CD4-positive, CD25-positive, alpha-beta regulatory T cell (primary cell): ENCODE data around the gene GNG12. TPM values are rescaled to one million over a fixed set of nuclear protein-coding genes. Genes with fewer than 3 reads are reported as not detected.
"Not testable (repeated sequence)": the region's sequence is repeated elsewhere in the genome, so short reads cannot be mapped to it uniquely, and the experiment has no call there.

Source experiments
- ATAC-seq, 2 donors: fragments of 150-1000 bp; cut with Tn5 transposase; one replicate each; pipeline ENCODE4 v1.10.0; 2021; ENCODE audit warnings: low read depth in 2 of 2, moderate number of reproducible peaks in 2 of 2, moderate library complexity in 1 of 2
- DNase-seq, 3 donors: peaks; one replicate each; pipeline versions ENCODE4 v3.0.0 to v3.0.0-alpha.2; 2012 to 2022; ENCODE audit warnings: mixed read lengths in 1 of 3
- H3K27ac ChIP-seq: one replicate; pipeline ENCODE4 v1.7.0; 2013; ENCODE audit warnings: mild to moderate bottlenecking, low read length; ENCODE audit not compliant: insufficient read depth, poor library complexity, severe bottlenecking
- H3K27me3 ChIP-seq: one replicate; pipeline ENCODE4 v1.7.0; 2013; ENCODE audit warnings: low read length; ENCODE audit not compliant: control insufficient read depth, insufficient read depth
- H3K36me3 ChIP-seq: one replicate; pipeline ENCODE4 v1.7.0; 2013; ENCODE audit warnings: mild to moderate bottlenecking, low read length, moderate library complexity; ENCODE audit not compliant: control insufficient read depth, insufficient read depth
- H3K4me1 ChIP-seq: 2 replicates; pipeline ENCODE4 v1.7.0; 2013; ENCODE audit warnings: mild to moderate bottlenecking, low read length; ENCODE audit not compliant: insufficient read depth, control insufficient read depth, poor library complexity, severe bottlenecking
- H3K4me3 ChIP-seq: one replicate; pipeline ENCODE4 v1.7.0; 2013; ENCODE audit warnings: low read depth, mild to moderate bottlenecking, low read length, moderate library complexity
- H3K9me3 ChIP-seq, 2 experiments: 1 replicate in 1 of 2; 2 replicates in 1 of 2; pipeline ENCODE4 v1.7.0; 2013; ENCODE audit warnings: low read length in 2 of 2, mild to moderate bottlenecking in 1 of 2, moderate library complexity in 1 of 2; ENCODE audit not compliant: control insufficient read depth in 2 of 2
- H3K27ac Mint-ChIP-seq, 3 donors: one replicate each; pipeline ENCODE4 v1.8.0; 2020 to 2022; ENCODE audit warnings: mild to moderate bottlenecking in 3 of 3, mixed read lengths in 3 of 3, moderate library complexity in 2 of 3
- H3K27me3 Mint-ChIP-seq: one replicate; pipeline ENCODE4 v1.8.0; 2022; ENCODE audit warnings: mild to moderate bottlenecking, mixed read lengths
- H3K36me3 Mint-ChIP-seq: one replicate; pipeline ENCODE4 v1.8.0; 2020; ENCODE audit warnings: mixed read lengths
- H3K4me1 Mint-ChIP-seq, 4 donors: one replicate each; pipeline ENCODE4 v1.8.0; 2020 to 2022; ENCODE audit warnings: mixed read lengths in 4 of 4, mild to moderate bottlenecking in 1 of 4
- H3K4me3 Mint-ChIP-seq, 4 donors: one replicate each; pipeline ENCODE4 v1.8.0; 2020 to 2022; ENCODE audit warnings: mild to moderate bottlenecking in 4 of 4, mixed read lengths in 4 of 4, moderate library complexity in 3 of 4
- H3K9me3 Mint-ChIP-seq, 7 donors: one replicate each; pipeline ENCODE4 v1.8.0; 2020 to 2022; ENCODE audit warnings: mixed read lengths in 7 of 7, mild to moderate bottlenecking in 3 of 7, moderate library complexity in 2 of 7
- polyA plus RNA-seq, 4 donors: library from polyadenylated mRNA; unstranded; fragments of 300-500 nt; fragmentation: Illumina TruSeq; gene quantifications; one replicate each; pipeline ENCODE4 v1.2.3, GENCODE V29; 2021
- total RNA-seq: library from RNA; stranded (reverse); gene quantifications from one replicate; pipeline ENCODE4 v1.2.3, GENCODE V29; 2022

The GNG12 gene
- total and polyA plus RNA-seq, 5 donors from 2014 or later = not detected

DNA sequence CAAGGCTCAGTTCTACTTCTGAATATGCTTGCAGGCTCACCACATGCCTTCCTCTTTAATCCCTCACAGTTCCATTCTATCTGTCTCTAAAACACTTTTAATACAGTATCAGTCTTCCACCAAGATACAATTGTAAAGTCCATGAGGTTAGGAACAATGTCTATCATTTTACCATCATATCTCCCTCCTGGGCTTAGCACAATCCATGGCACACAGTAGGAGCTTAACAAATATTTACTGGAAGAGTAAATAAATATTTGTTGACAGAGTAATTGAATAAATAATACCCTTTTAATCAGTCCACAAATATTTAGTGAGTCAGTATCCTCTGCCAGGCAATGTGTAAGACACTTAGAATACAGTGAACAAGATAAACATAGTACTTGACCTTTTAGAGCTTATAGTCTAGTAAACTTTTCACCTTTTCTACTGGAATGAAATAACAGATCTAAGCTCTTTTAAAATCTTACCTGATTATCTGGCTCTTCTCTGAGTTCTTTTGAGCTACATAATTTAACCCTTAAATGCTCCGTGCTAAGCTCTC is 160.9 kb downstream of the GNG12 start:
- Histone ChIP-seq H3K27ac (no peak overlapping the region), H3K4me3 (no peak overlapping the region), H3K9me3 (no peaks in the 10 kb centered on the region), H3K4me1 (peaks cover 17% of the 10 kb centered on the region), H3K36me3 (no peaks in the 10 kb centered on the region), H3K27me3 (peaks cover 19% of the 10 kb centered on the region)
- Mint-ChIP-seq H3K27ac (no peak overlapping the region), H3K4me1 (peaks cover 9 to 24% (median 16%) of the 10 kb centered on the region in 4 donors), H3K4me3 (no peak overlapping the region), H3K9me3 (peaks cover 0 to 2% (median 0%) of the 10 kb centered on the region in 7 donors), H3K27me3 (peaks cover 30% of the 10 kb centered on the region), H3K36me3 (no peaks in the 10 kb centered on the region)
- no peak for ATAC-seq
- DNase-seq = no peak

DNA sequence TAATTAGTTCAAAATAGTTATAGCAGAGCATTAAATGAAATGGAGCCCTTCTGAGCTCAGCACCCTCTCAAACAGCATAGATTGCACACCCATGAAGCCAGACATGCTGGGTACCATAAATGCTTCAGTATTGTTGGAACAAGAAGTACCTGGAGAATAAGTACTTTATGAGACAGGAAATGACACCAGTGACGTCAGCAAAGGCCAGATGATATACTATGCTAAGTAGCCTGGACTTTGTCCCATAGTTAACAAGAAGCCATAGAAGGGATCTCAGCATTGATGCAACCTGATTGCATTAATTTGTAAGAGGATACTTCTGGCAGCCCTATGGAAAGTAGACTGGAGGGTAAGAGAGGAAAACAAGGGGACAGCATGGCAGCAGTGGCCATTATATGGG is 164.6 kb downstream of the GNG12 start:
- Histone ChIP-seq H3K9me3 (no peaks in the 10 kb centered on the region), H3K4me1 (no peaks in the 10 kb centered on the region), H3K27ac (no peak overlapping the region), H3K36me3 (no peaks in the 10 kb centered on the region), H3K4me3 (no peak overlapping the region), H3K27me3 (peaks cover 25% of the 10 kb centered on the region)
- ATAC-seq = no peak
- Mint-ChIP-seq H3K27me3 (peaks cover 37% of the 10 kb centered on the region), H3K36me3 (no peaks in the 10 kb centered on the region), H3K9me3 (peaks cover 0 to 2% (median 0%) of the 10 kb centered on the region in 7 donors), H3K27ac (no peak overlapping the region), H3K4me3 (no peak overlapping the region), H3K4me1 (peaks cover 0 to 4% (median 1%) of the 10 kb centered on the region in 4 donors)
- DNase-seq = no peak

DNA sequence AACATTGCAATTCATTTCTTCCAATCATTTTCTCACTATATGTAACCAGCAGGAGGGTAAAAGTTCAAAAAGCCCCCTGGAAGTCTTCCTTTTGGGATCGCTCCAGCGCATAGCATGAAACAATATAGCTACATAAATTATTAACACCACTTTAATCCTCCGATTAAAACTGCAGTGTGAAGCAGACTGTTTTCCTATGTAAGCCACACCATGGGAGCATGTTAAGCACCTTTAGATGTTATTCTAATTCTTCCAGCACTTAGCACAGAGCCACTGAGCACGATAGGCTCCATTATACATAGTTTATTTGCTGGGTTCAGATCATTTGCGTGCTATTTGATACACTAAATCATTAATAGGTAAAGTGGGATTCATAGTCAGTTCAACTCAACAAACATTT is 166.6 kb downstream of the GNG12 start:
- H3K4me3 ChIP-seq = no peak overlapping the region
- H3K27ac Mint-ChIP-seq = no peak overlapping the region
- DNase-seq (no peak), ATAC-seq (no peak)
- no peak overlapping the region for H3K4me3 Mint-ChIP-seq
- H3K9me3 ChIP-seq = no peaks in the 10 kb centered on the region
- H3K27ac ChIP-seq = no peak overlapping the region
- H3K4me1 ChIP-seq = no peaks in the 10 kb centered on the region
- peaks cover 24% of the 10 kb centered on the region for H3K27me3 Mint-ChIP-seq
- peaks cover 0 to 2% (median 0%) of the 10 kb centered on the region in 7 donors for H3K9me3 Mint-ChIP-seq
- H3K4me1 Mint-ChIP-seq = peaks cover 0 to 3% (median 0%) of the 10 kb centered on the region in 4 donors
- peaks cover 35% of the 10 kb centered on the region for H3K27me3 ChIP-seq
- no peaks in the 10 kb centered on the region for H3K36me3 Mint-ChIP-seq
- H3K36me3 ChIP-seq = no peaks in the 10 kb centered on the region

DNA sequence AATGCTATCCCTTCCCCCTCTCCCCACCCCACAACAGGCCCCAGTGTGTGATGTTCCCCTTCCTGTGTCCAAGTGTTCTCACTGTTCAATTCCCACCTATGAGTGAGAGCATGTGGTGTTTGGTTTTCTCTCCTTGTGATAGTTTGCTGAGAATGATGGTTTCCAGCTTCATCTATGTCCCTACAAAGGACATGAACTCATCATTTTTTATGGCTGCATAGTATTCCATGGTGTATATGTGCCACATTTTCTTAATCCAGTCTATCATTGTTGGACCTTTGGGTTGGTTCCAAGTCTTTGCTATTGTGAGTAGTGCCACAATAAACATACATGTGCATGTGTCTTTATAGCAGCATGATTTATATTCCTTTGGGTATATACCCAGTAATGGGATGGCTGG is 168.0 kb downstream of the GNG12 start:
- peaks cover 33% of the 10 kb centered on the region for H3K27me3 ChIP-seq
- not testable (repeated sequence) for H3K36me3 Mint-ChIP-seq, H3K27ac Mint-ChIP-seq, H3K9me3 Mint-ChIP-seq, H3K4me3 ChIP-seq, ATAC-seq, H3K36me3 ChIP-seq, H3K9me3 ChIP-seq, H3K4me1 Mint-ChIP-seq, H3K4me1 ChIP-seq, H3K27ac ChIP-seq, H3K4me3 Mint-ChIP-seq, DNase-seq
- peaks cover 33% of the 10 kb centered on the region for H3K27me3 Mint-ChIP-seq

DNA sequence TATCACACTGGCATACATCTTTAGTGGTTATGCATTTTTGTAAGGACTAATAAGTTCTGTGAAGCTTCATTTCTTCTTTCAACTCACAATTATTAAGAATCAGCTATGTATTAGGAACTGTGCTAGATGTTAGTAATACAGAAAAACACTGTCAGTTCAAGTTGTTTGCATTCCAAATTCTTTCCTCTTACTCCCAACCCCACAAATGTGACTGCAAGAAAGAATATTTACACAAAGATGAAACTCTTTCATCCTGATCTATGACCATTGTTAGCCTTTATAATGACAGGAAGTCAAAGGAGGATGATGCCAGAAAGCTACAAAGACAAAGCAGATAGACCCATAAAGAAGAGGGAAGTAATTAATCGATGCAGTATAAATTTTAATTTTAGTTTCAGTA is 169.2 kb downstream of the GNG12 start:
- Histone ChIP-seq H3K27me3 (peaks cover 26% of the 10 kb centered on the region), H3K4me3 (no peak overlapping the region), H3K36me3 (no peaks in the 10 kb centered on the region), H3K4me1 (no peaks in the 10 kb centered on the region), H3K27ac (no peak overlapping the region), H3K9me3 (no peaks in the 10 kb centered on the region)
- ATAC-seq = no peak
- peaks cover 0 to 3% (median 0%) of the 10 kb centered on the region in 4 donors for H3K4me1 Mint-ChIP-seq
- no peak overlapping the region for H3K27ac Mint-ChIP-seq
- H3K36me3 Mint-ChIP-seq = no peaks in the 10 kb centered on the region
- no peak overlapping the region for H3K4me3 Mint-ChIP-seq
- H3K9me3 Mint-ChIP-seq = peaks cover 0 to 5% (median 0%) of the 10 kb centered on the region in 7 donors
- peaks cover 37% of the 10 kb centered on the region for H3K27me3 Mint-ChIP-seq
- no peak for DNase-seq

DNA sequence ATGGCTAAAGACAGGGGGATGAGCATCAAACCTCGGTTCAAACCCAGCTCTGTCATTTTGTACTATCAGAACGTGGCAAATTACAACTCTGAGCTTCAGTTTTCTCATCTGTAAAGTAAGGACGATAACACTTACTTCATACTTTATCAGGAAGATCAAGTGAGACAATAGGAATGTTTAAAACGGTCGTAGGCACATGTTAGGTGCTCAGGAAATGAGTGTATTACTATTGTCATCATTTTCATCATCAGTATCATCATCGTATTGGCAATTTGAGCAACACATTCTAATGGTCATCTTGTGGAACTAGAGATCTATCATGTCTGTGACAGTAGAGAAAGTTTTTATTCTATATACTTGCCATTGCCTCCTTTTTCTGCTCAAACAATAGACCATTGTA is 170.4 kb downstream of the GNG12 start:
- H3K9me3 ChIP-seq = no peaks in the 10 kb centered on the region
- DNase-seq = no peak
- no peak overlapping the region for H3K4me3 Mint-ChIP-seq
- H3K9me3 Mint-ChIP-seq = peaks cover 0 to 5% (median 0%) of the 10 kb centered on the region in 7 donors
- no peaks in the 10 kb centered on the region for H3K36me3 ChIP-seq
- no peak overlapping the region for H3K27ac ChIP-seq
- H3K36me3 Mint-ChIP-seq = no peaks in the 10 kb centered on the region
- H3K4me1 ChIP-seq = no peaks in the 10 kb centered on the region
- ATAC-seq = no peak
- H3K27ac Mint-ChIP-seq = no peak overlapping the region
- no peak overlapping the region for H3K4me3 ChIP-seq
- peaks cover 0 to 3% (median 0%) of the 10 kb centered on the region in 4 donors for H3K4me1 Mint-ChIP-seq
- peaks cover 23% of the 10 kb centered on the region for H3K27me3 ChIP-seq
- peaks cover 34% of the 10 kb centered on the region for H3K27me3 Mint-ChIP-seq

DNA sequence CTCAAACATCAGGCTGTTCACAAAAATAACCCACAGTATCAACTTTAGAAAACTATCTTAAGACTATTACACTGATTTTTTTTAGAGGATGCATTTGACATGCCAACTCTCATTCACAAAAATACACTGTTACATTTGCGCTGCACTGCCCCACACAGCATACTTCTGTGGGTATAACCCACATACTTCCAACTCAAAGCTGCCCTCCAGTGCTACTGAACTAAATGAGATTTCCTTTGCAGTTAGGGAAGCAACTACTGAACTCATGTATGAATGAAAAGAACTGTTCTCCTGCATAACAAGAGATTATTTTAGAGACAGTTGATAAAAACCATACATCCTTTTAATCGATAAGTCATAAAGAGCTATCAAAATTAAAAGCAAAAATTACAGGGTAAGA is 174.0 kb downstream of the GNG12 start:
- Mint-ChIP-seq H3K9me3 (peaks cover 0 to 5% (median 0%) of the 10 kb centered on the region in 7 donors), H3K4me3 (no peak overlapping the region)

DNA sequence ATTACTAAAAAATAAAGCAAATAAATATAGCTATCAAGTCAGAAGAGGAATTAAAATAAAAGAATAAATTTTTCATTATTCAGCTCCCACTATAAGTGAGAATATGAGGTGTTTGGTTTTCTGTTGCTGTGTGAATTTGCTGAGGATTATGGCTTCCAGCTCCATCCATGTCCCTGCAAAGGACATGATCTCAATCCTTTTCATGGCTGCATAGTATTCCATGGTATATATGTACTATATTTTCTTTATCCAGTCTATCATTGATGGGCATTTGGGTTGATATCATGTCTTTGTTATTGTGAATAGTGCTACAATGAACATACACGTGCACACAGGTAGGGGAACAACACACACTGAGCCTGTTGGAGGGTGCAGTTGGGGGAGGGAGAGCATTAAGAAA is 176.1 kb downstream of the GNG12 start:
- not testable (repeated sequence) for H3K36me3 ChIP-seq, ATAC-seq, H3K27ac Mint-ChIP-seq, H3K4me1 ChIP-seq, DNase-seq, H3K4me3 ChIP-seq, H3K4me1 Mint-ChIP-seq, H3K9me3 ChIP-seq, H3K36me3 Mint-ChIP-seq, H3K4me3 Mint-ChIP-seq, H3K27ac ChIP-seq, H3K9me3 Mint-ChIP-seq
- peaks cover 11% of the 10 kb centered on the region for H3K27me3 ChIP-seq
- peaks cover 31% of the 10 kb centered on the region for H3K27me3 Mint-ChIP-seq

More for the DNA sequence above, 174.0 kb downstream of the GNG12 start:
- Mint-ChIP-seq H3K4me1 (peaks cover 0 to 3% (median 0%) of the 10 kb centered on the region in 4 donors), H3K27me3 (peaks cover 27% of the 10 kb centered on the region), H3K36me3 (no peaks in the 10 kb centered on the region), H3K27ac (no peak overlapping the region)
- Histone ChIP-seq H3K27ac (no peak overlapping the region), H3K9me3 (no peaks in the 10 kb centered on the region), H3K4me3 (no peak overlapping the region), H3K4me1 (no peaks in the 10 kb centered on the region), H3K36me3 (no peaks in the 10 kb centered on the region), H3K27me3 (peaks cover 18% of the 10 kb centered on the region)
- ATAC-seq (no peak), DNase-seq (no peak)
